ENCODE data around the gene METTL18. TPM values are rescaled to one million over a fixed set of nuclear protein-coding genes. Genes with fewer than 3 reads are reported as not detected.

METTL18 gene
- total and polyA plus RNA-seq, 2 of the 13 experiments (the other 11 are each of a cell fraction or from before 2014, with no cell fraction given), result 2.7 to 6.7 TPM

- TF ChIP-seq ATF5 (CRISPR knock-in tag; IDR thresholded peaks at IDR 0.05; ENCODE audit: low read depth) (no peak), KDM5B (CRISPR knock-in tag; IDR thresholded peaks at IDR 0.05; ENCODE audit: borderline replicate concordance) (no peak), FOXK1 (CRISPR knock-in tag; IDR thresholded peaks at IDR 0.05; ENCODE audit: borderline replicate concordance, low read depth) (peak; percentile 38; the same call in 1 of the 2 replicates), ARHGAP35 (CRISPR knock-in tag; IDR thresholded peaks at IDR 0.05; ENCODE audit: borderline replicate concordance) (no peak), KDM6A (CRISPR knock-in tag; IDR thresholded peaks at IDR 0.05; ENCODE audit: low read depth) (peak; percentile 50; the same call in 1 of the 2 replicates), PITX1 (CRISPR knock-in tag; IDR thresholded peaks at IDR 0.05) (peak; percentile 54; the same call in 1 of the 2 replicates), THAP9 (CRISPR knock-in tag; IDR thresholded peaks at IDR 0.05; ENCODE audit: borderline replicate concordance) (no peak), ZNF503 (CRISPR knock-in tag; IDR thresholded peaks at IDR 0.05) (0 out of 2 replicates have a peak, but pooled peaks have one; percentile 44), RXRA (CRISPR knock-in tag; IDR thresholded peaks at IDR 0.05) (peak; percentile 57; the same call in 1 of the 2 replicates), ZNF644 (CRISPR knock-in tag; IDR thresholded peaks at IDR 0.05; ENCODE audit: low read depth) (0 out of 2 replicates have a peak, but pooled peaks have one; percentile 33), ZNF12 (CRISPR knock-in tag; IDR thresholded peaks at IDR 0.05) (no peak), POGK (CRISPR knock-in tag; conservative IDR thresholded peaks at IDR 0.05) (0 out of 2 replicates have a peak, but pooled peaks have one; percentile 36), HOXA5 (CRISPR knock-in tag; IDR thresholded peaks at IDR 0.05) (0 out of 2 replicates have a peak, but pooled peaks have one; percentile 23), HOXA3 (CRISPR knock-in tag; IDR thresholded peaks at IDR 0.05) (peak; percentile 38; the same call in 1 of the 2 replicates), ZZZ3 (CRISPR knock-in tag; IDR thresholded peaks at IDR 0.05; ENCODE audit: borderline replicate concordance) (no peak), ZBTB4 (CRISPR knock-in tag; IDR thresholded peaks at IDR 0.05; ENCODE audit: borderline replicate concordance) (no peak), ZNF180 (CRISPR knock-in tag; IDR thresholded peaks at IDR 0.05; ENCODE audit: borderline replicate concordance, low read depth) (no peak), ONECUT2 (CRISPR knock-in tag; IDR thresholded peaks at IDR 0.05) (0 out of 2 replicates have a peak, but pooled peaks have one; percentile 19)
These were observed 29.0 kb downstream of the METTL18 start (continued) for GRCh38 chr1:169765580-169766331.
